ENCODE results near the gene ADTRP.

ADTRP gene

GRCh38 chr6:11788043-11788442 is 9.4 kb upstream of the ADTRP start:
- H3K9ac ChIP-seq (ENCODE audit: low read length), result no peak overlapping the region
- no peak overlapping the region for H3K4me2 ChIP-seq (ENCODE audit: low read depth, low read length, poor library complexity, severe bottlenecking)
- H3K27ac ChIP-seq (ENCODE audit: low read depth, low read length), result no peak overlapping the region

DNA sequence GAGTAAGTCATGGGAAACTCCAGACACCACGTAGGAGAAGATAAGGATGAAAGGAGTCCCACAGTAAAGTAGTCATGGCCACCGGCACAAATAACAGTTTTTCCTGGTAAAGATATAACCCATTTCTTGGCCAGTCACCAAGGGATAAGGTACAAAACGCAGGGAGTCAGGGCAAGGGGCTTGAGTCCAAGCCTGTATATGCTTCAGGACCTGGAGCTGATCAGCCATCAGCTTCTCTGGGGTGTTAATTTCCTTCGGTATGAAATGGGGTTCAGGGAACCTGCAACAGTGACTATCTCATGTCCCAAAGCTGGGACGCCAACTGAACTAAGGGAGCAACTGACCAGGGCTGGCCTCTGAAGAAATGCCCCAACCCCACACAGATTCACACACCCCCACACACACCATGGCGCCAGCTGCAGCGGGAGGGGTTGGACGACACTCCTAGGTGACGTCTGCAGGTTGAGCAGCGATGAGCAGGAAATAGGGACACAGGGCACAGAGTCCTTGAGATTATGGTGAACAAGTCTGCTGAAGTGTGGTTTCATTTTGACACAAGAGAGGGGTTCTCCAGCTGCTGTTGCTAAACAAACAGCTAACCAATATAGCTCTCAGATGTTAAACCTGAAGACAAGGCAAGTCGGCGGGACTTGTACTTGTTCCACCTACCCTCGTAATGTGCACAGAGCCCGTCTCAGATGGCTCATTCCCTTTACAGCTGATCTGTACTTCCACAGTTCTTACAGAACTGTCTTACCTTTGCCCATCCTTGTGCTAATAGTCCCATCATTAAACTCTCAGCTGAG is 7.4 kb upstream of the ADTRP start:
- no peak overlapping the region for H2AFZ ChIP-seq (ENCODE audit: low read depth, low read length, severe bottlenecking)
- no peak overlapping the region for H3K4me2 ChIP-seq (ENCODE audit: low read depth, low read length, poor library complexity, severe bottlenecking)

More at GRCh38 chr6:11788043-11788442, 9.4 kb upstream of the ADTRP start:
- no peak overlapping the region for H3K4me3 ChIP-seq (ENCODE audit: insufficient read depth, low read length, poor library complexity, severe bottlenecking)
- no peaks in the 10 kb centered on the region for H3K79me2 ChIP-seq (ENCODE audit: insufficient read depth, low read length)
- no peaks in the 10 kb centered on the region for H3F3A ChIP-seq (ENCODE audit: insufficient read depth)
- H3K9me3 ChIP-seq (ENCODE audit: insufficient read depth, low read length), result no peaks in the 10 kb centered on the region
- H3K36me3 ChIP-seq (ENCODE audit: low read length), result no peaks in the 10 kb centered on the region
- H4K20me1 ChIP-seq (ENCODE audit: low read depth, low read length), result no peaks in the 10 kb centered on the region
- H3K27me3 ChIP-seq (ENCODE audit: low read length), result no peaks in the 10 kb centered on the region
- no peak for TF ChIP-seq EZH2phosphoT487 (conservative IDR thresholded peaks at IDR 0.05; ENCODE audit: low read length)
- TF ChIP-seq, protein P1, sequence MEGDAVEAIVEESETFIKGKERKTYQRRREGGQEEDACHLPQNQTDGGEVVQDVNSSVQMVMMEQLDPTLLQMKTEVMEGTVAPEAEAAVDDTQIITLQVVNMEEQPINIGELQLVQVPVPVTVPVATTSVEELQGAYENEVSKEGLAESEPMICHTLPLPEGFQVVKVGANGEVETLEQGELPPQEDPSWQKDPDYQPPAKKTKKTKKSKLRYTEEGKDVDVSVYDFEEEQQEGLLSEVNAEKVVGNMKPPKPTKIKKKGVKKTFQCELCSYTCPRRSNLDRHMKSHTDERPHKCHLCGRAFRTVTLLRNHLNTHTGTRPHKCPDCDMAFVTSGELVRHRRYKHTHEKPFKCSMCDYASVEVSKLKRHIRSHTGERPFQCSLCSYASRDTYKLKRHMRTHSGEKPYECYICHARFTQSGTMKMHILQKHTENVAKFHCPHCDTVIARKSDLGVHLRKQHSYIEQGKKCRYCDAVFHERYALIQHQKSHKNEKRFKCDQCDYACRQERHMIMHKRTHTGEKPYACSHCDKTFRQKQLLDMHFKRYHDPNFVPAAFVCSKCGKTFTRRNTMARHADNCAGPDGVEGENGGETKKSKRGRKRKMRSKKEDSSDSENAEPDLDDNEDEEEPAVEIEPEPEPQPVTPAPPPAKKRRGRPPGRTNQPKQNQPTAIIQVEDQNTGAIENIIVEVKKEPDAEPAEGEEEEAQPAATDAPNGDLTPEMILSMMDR (IDR thresholded peaks at IDR 0.05; ENCODE audit: insufficient read depth, low read length, poor library complexity, severe bottlenecking), result no peak
- no peak overlapping the region for H2AFZ ChIP-seq (ENCODE audit: low read depth, low read length, severe bottlenecking)
- H3K9me2 ChIP-seq (replicated peaks; ENCODE audit: insufficient read depth, low read length), result no peaks in the 10 kb centered on the region

DNA sequence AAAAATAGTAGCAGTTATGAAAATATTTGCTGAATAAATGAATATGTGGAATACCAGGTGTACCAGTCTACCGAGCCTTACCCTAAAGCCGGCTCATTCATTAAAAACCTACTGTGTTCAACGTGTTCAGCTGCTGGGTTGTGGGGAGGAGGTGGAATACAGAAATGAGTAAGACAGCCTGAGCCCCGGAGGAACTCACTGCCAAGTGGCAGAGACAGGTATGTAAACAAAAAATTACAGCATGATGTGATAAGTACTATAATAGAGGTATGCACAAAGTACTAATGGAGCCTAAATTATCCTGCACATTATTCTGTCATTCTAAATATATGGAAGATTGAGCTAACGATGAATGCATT is 6.8 kb upstream of the ADTRP start:
- Histone ChIP-seq H3K4me2 (ENCODE audit: low read depth, low read length, poor library complexity, severe bottlenecking) (no peak overlapping the region), H3F3A (ENCODE audit: insufficient read depth) (no peaks in the 10 kb centered on the region), H3K27me3 (ENCODE audit: low read length) (no peaks in the 10 kb centered on the region), H3K36me3 (ENCODE audit: low read length) (no peaks in the 10 kb centered on the region), H3K9ac (ENCODE audit: low read length) (no peak overlapping the region), H2AFZ (ENCODE audit: low read depth, low read length, severe bottlenecking) (no peak overlapping the region), H3K79me2 (ENCODE audit: insufficient read depth, low read length) (no peaks in the 10 kb centered on the region), H3K4me3 (ENCODE audit: insufficient read depth, low read length, poor library complexity, severe bottlenecking) (no peak overlapping the region), H3K9me2 (replicated peaks; ENCODE audit: insufficient read depth, low read length) (no peaks in the 10 kb centered on the region), H3K27ac (ENCODE audit: low read depth, low read length) (no peak overlapping the region), H3K9me3 (ENCODE audit: insufficient read depth, low read length) (no peaks in the 10 kb centered on the region), H4K20me1 (ENCODE audit: low read depth, low read length) (no peaks in the 10 kb centered on the region)
- TF ChIP-seq, protein P1 (IDR thresholded peaks at IDR 0.05; ENCODE audit: insufficient read depth, low read length, poor library complexity, severe bottlenecking), result no peak
- TF ChIP-seq EZH2phosphoT487 (conservative IDR thresholded peaks at IDR 0.05; ENCODE audit: low read length), result no peak

More for the DNA sequence above, 7.4 kb upstream of the ADTRP start:
- Histone ChIP-seq H3K9me3 (ENCODE audit: insufficient read depth, low read length) (no peaks in the 10 kb centered on the region), H3K27me3 (ENCODE audit: low read length) (no peaks in the 10 kb centered on the region), H3F3A (ENCODE audit: insufficient read depth) (no peaks in the 10 kb centered on the region), H3K79me2 (ENCODE audit: insufficient read depth, low read length) (no peaks in the 10 kb centered on the region), H3K9ac (ENCODE audit: low read length) (no peak overlapping the region), H4K20me1 (ENCODE audit: low read depth, low read length) (no peaks in the 10 kb centered on the region), H3K4me3 (ENCODE audit: insufficient read depth, low read length, poor library complexity, severe bottlenecking) (no peak overlapping the region), H3K36me3 (ENCODE audit: low read length) (no peaks in the 10 kb centered on the region), H3K9me2 (replicated peaks; ENCODE audit: insufficient read depth, low read length) (no peaks in the 10 kb centered on the region), H3K27ac (ENCODE audit: low read depth, low read length) (no peak overlapping the region)
- no peak for TF ChIP-seq EZH2phosphoT487 (conservative IDR thresholded peaks at IDR 0.05; ENCODE audit: low read length)
- TF ChIP-seq, protein P1 (IDR thresholded peaks at IDR 0.05; ENCODE audit: insufficient read depth, low read length, poor library complexity, severe bottlenecking), result no peak
